CD4-positive, alpha-beta T cell (primary cell): ENCODE results near the gene ZNF225. TPM values are rescaled to one million over a fixed set of nuclear protein-coding genes. Genes with fewer than 3 reads are reported as not detected.
"Not testable (repeated sequence)": the region's sequence is repeated elsewhere in the genome, so short reads cannot be mapped to it uniquely, and the experiment has no call there.

Source experiments
- ATAC-seq: fragments of 200-7000 bp; cut with Tn5 transposase; one replicate; pipeline ENCODE4 v1.10.0; 2022; ENCODE audit warnings: mild to moderate bottlenecking; ENCODE audit not compliant: poor library complexity
- CTCF ChIA-PET: fragments of 350-600 bp; sonication (Branson Sonifier 250); formaldehyde crosslinking; loops from one replicate; lab custom pipeline; 2021; ENCODE audit warnings: antibody characterized with exemption, inconsistent platforms; lab: Charles Lee
- POLR2A ChIA-PET: fragments of 350-600 bp; sonication (Branson Sonifier 250); formaldehyde crosslinking; loops from one replicate; lab custom pipeline; 2021; ENCODE audit warnings: antibody characterized with exemption, inconsistent platforms; lab: Charles Lee
- DNase-seq, 14 experiments: peaks; one replicate each; pipeline ENCODE4 v3.0.0-alpha.2; 2013 to 2020; ENCODE audit warnings: mixed read lengths in 2 of 14
- H3K27ac ChIP-seq, 2 donors: one replicate each; pipeline versions ENCODE4 v1.5.1 to v1.7.0; 2013; ENCODE audit warnings: low read length in 2 of 2, low read depth in 1 of 2, mild to moderate bottlenecking in 1 of 2
- H3K27me3 ChIP-seq, 2 experiments: 1 replicate in 1 of 2; 2 replicates in 1 of 2; pipeline versions ENCODE4 v1.6.1 to v1.7.0; 2013; ENCODE audit warnings: low read length in 2 of 2, control low read depth in 1 of 2, mild to moderate bottlenecking in 1 of 2, moderate library complexity in 1 of 2; ENCODE audit not compliant: insufficient read depth in 2 of 2, control insufficient read depth in 1 of 2
- H3K36me3 ChIP-seq: one replicate; pipeline ENCODE4 v1.6.1; 2013; ENCODE audit warnings: low read length, control low read depth; ENCODE audit not compliant: insufficient read depth
- H3K4me1 ChIP-seq: one replicate; pipeline ENCODE4 v1.6.1; 2013; ENCODE audit warnings: low read length, control low read depth; ENCODE audit not compliant: insufficient read depth
- H3K4me3 ChIP-seq: one replicate; pipeline ENCODE4 v1.5.1; 2013; ENCODE audit warnings: mild to moderate bottlenecking, low read length, moderate library complexity
- H3K9me3 ChIP-seq, 2 experiments: 1 replicate in 1 of 2; 2 replicates in 1 of 2; pipeline versions ENCODE4 v1.6.1 to v1.7.0; 2013; ENCODE audit warnings: low read length in 2 of 2, mild to moderate bottlenecking in 2 of 2, control low read depth in 1 of 2, moderate library complexity in 1 of 2; ENCODE audit not compliant: control insufficient read depth in 1 of 2, insufficient read depth in 1 of 2
- H3K27ac Mint-ChIP-seq: one replicate; pipeline ENCODE4 v1.8.0; 2020; ENCODE audit warnings: mixed read lengths
- H3K27me3 Mint-ChIP-seq: one replicate; pipeline ENCODE4 v1.8.0; 2021; ENCODE audit warnings: mixed read lengths
- H3K36me3 Mint-ChIP-seq: one replicate; pipeline ENCODE4 v1.8.0; 2021; ENCODE audit warnings: low read depth, mixed read lengths
- H3K4me1 Mint-ChIP-seq: one replicate; pipeline ENCODE4 v1.8.0; 2021; ENCODE audit warnings: low read depth, mixed read lengths
- H3K4me3 Mint-ChIP-seq: one replicate; pipeline ENCODE4 v1.8.0; 2020; ENCODE audit warnings: mild to moderate bottlenecking, mixed read lengths
- H3K9me3 Mint-ChIP-seq: one replicate; pipeline ENCODE4 v1.8.0; 2020; ENCODE audit warnings: mixed read lengths
- intact Hi-C, 2 experiments: fragments of 100-400 bp; cut with DNase I in 1 of 2; cut with micrococcal nuclease in 1 of 2; formaldehyde crosslinking; loops; one replicate each; pipeline versions ENCODE4 v1.15.1 to v1.9.0; 2023 to 2025; cut with DNase I, micrococcal nuclease
- total RNA-seq, 174 experiments: library from RNA in 2 of 174; stranded (reverse) in 2 of 174; gene quantifications; one replicate each; pipeline ENCODE4 v1.2.3 and lab custom pipeline; 2021 to 2026
- TF ChIP-seq, protein P1 (sequence below): fragments of 200-600 bp; IDR thresholded peaks from one replicate; pipeline ENCODE4 v1.8.0; 2022; ENCODE audit warnings: antibody characterized with exemption, mild to moderate bottlenecking

ZNF225 gene
- total RNA-seq, 2 experiments from 2014 or later = 0.71 to 0.73 TPM

DNA sequence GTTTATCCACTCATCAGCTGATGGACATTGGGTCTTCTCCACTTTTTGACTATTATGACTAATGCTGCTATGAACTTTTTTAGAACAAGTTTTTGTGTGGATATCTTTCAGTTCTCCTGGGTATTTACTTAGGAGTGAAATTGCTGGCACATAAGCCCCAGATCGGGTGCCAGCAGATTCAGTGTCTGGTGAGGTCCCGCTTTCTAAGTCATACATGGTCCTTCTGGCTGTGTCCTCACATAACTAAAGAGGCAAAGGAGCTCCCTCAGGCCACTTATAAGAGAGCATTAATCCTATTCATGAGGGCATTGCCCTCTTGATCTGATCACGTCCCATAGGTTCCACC lies 51.1 kb downstream of the ZNF225 start:
- ChIA-PET POLR2A (interaction anchor here (0.7 to 2.5 kb wide), 11 partner anchors 13 to 336 kb away, joined by 3 to 22 read pairs (median 4); partner anchors contain the start of genes ZNF180, ZNF222, ZNF224 and ZNF227), CTCF (interaction anchor here (1.0 to 1.6 kb wide), 2 partner anchors 22 to 336 kb away, joined by 4 read pairs; partner anchors contain the start of gene ZNF180)
- Mint-ChIP-seq H3K36me3 (peaks cover 65% of the 10 kb centered on the region), H3K27ac (peak overlapping the region; percentile 98), H3K4me3 (peak overlapping the region; percentile 99), H3K27me3 (no peaks in the 10 kb centered on the region), H3K4me1 (peaks cover 32% of the 10 kb centered on the region), H3K9me3 (peaks cover 26% of the 10 kb centered on the region)
- no peaks in the 10 kb centered on the region for H3K27me3 ChIP-seq
- DNase-seq = no peak
- TF ChIP-seq, protein P1, sequence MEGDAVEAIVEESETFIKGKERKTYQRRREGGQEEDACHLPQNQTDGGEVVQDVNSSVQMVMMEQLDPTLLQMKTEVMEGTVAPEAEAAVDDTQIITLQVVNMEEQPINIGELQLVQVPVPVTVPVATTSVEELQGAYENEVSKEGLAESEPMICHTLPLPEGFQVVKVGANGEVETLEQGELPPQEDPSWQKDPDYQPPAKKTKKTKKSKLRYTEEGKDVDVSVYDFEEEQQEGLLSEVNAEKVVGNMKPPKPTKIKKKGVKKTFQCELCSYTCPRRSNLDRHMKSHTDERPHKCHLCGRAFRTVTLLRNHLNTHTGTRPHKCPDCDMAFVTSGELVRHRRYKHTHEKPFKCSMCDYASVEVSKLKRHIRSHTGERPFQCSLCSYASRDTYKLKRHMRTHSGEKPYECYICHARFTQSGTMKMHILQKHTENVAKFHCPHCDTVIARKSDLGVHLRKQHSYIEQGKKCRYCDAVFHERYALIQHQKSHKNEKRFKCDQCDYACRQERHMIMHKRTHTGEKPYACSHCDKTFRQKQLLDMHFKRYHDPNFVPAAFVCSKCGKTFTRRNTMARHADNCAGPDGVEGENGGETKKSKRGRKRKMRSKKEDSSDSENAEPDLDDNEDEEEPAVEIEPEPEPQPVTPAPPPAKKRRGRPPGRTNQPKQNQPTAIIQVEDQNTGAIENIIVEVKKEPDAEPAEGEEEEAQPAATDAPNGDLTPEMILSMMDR = no peak
- intact Hi-C loops = loop anchor here in 1 of 2 experiments (1.0 to 10.0 kb wide), 4 partner anchors 23 to 341 kb away; partner anchors contain the start of genes ZNF180, ZNF234, ZNF235 and ZNF45
- no peak for ATAC-seq
- H3K4me3 ChIP-seq = peak overlapping the region; percentile 86
- H3K36me3 ChIP-seq = peaks cover 29% of the 10 kb centered on the region
- H3K27ac ChIP-seq = peak overlapping the region in 1 of 2 donors; percentile 88
- H3K4me1 ChIP-seq = peaks cover 19% of the 10 kb centered on the region
- peaks cover 33 to 46% of the 10 kb centered on the region in 2 experiments for H3K9me3 ChIP-seq

DNA sequence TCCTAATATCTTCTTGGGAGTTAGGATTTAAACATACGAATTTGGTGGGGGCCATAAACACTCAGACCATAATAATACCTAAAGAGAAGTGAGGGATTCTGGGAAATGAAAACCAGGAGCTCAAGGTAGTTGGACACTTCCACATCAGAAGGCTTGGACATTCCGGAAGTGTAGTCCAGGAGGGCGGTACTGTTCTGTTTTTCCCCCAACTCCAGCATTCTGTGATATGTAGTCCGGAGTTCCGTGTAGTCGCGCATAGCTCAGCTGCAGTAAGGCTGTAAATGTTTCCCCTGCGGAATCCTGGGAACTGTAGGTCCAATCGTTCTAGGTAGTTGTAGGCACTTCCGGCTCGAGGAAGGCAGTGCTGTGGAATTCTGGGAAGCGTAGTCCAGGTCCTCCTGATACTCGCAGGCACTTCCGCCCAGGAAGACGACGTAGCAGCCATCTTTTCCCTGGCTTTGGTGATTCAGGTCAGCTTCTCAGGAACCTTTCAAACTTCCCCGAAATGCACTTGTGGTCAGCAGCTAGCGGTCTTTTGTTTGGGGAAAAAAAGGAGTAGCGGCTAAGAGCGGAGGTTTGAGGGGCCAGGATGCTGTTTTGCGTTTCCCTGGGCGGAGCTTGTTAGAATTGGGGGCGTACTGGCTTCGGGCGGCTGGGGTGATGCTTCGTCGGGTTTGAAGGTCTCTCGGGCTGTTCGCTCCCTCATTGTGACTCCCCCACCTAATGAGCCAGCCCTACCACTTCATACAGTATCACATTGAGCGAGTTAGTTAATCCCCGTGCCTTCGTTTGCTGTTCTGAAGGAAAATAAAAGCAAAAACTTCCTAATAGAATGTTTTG lies 51.7 kb downstream of the ZNF225 start, which contains the start of gene ZNF226:
TSS of gene ZNF226 (plus strand) at position 428 of the 840 bp plus-strand sequence. CDS start 4,981 bp downstream, outside the sequence.
- Histone ChIP-seq H3K4me1 (peaks cover 19% of the 10 kb centered on the region), H3K36me3 (peaks cover 35% of the 10 kb centered on the region), H3K9me3 (peaks cover 29 to 46% of the 10 kb centered on the region in 2 experiments), H3K27me3 (no peaks in the 10 kb centered on the region), H3K4me3 (peak within 1 kb of the TSS; percentile 86), H3K27ac (peak within 1 kb of the TSS; percentile 72 to 88)
- ChIA-PET CTCF (interaction anchor here (0.7 to 1.6 kb wide), 3 partner anchors 23 to 335 kb away, joined by 3 to 4 read pairs (median 4); partner anchors contain the start of genes ZNF180 and ZNF227), POLR2A (interaction anchor here (0.6 to 2.5 kb wide), 14 partner anchors 13 to 335 kb away, joined by 3 to 22 read pairs (median 4); partner anchors contain the start of genes ZNF180, ZNF222, ZNF224 and ZNF227)
- peaks cover 26% of the 10 kb centered on the region for H3K9me3 Mint-ChIP-seq
- peak; percentile 59 to 95 (median 71) for DNase-seq
- peaks cover 32% of the 10 kb centered on the region for H3K4me1 Mint-ChIP-seq
- TF ChIP-seq, protein P1 = no peak
- peak within 1 kb of the TSS; percentile 99 for H3K4me3 Mint-ChIP-seq
- no peaks in the 10 kb centered on the region for H3K27me3 Mint-ChIP-seq
- peaks cover 68% of the 10 kb centered on the region for H3K36me3 Mint-ChIP-seq
- peak within 1 kb of the TSS; percentile 98 for H3K27ac Mint-ChIP-seq
- peak; percentile 94 for ATAC-seq
- intact Hi-C loops = loop anchor here (1.0 to 10.0 kb wide), 8 partner anchors 24 to 340 kb away; partner anchors contain the start of genes ZNF180 (in 1 of the 2), ZNF224 (in 1 of the 2), ZNF225 (in 1 of the 2) and ZNF227 (in 1 of the 2)

DNA sequence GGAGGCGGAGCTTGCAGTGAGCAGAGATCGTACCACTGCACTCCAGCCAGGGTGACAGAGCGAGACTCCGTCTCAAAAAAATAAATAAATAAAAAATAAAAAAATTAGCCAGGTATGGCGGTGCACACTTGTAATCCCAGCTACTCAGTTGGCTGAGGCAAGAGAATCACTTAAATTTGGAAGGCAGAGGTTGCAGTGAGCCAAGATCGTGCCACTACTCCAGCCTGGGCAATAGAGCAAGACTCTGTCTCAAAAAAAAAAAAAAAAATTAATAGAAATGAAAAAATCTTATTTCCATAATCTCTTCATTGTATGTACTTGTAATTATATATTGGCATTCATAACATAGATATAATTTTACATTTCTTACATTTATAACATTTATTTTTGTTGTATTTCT lies 57.5 kb downstream of the ZNF225 start:
- DNase-seq, H3K27me3 ChIP-seq, H3K27me3 Mint-ChIP-seq, POLR2A ChIA-PET, H3K4me3 ChIP-seq, H3K27ac Mint-ChIP-seq, H3K27ac ChIP-seq, CTCF ChIA-PET, intact Hi-C loops, H3K4me3 Mint-ChIP-seq, ATAC-seq: not testable (repeated sequence)
- Mint-ChIP-seq H3K36me3 (peaks cover 94% of the 10 kb centered on the region), H3K9me3 (peaks cover 27% of the 10 kb centered on the region), H3K4me1 (peaks cover 17% of the 10 kb centered on the region)
- Histone ChIP-seq H3K9me3 (peaks cover 34 to 73% of the 10 kb centered on the region in 2 experiments), H3K4me1 (peaks cover 10% of the 10 kb centered on the region), H3K36me3 (peaks cover 91% of the 10 kb centered on the region)
